Central memory CD4-positive, alpha-beta T cell (primary cell): ENCODE measurements around the gene PTCH1.

Experiments
- DNase-seq: peaks from one replicate; pipeline ENCODE4 v3.0.0; 2022

Gene PTCH1

DNA sequence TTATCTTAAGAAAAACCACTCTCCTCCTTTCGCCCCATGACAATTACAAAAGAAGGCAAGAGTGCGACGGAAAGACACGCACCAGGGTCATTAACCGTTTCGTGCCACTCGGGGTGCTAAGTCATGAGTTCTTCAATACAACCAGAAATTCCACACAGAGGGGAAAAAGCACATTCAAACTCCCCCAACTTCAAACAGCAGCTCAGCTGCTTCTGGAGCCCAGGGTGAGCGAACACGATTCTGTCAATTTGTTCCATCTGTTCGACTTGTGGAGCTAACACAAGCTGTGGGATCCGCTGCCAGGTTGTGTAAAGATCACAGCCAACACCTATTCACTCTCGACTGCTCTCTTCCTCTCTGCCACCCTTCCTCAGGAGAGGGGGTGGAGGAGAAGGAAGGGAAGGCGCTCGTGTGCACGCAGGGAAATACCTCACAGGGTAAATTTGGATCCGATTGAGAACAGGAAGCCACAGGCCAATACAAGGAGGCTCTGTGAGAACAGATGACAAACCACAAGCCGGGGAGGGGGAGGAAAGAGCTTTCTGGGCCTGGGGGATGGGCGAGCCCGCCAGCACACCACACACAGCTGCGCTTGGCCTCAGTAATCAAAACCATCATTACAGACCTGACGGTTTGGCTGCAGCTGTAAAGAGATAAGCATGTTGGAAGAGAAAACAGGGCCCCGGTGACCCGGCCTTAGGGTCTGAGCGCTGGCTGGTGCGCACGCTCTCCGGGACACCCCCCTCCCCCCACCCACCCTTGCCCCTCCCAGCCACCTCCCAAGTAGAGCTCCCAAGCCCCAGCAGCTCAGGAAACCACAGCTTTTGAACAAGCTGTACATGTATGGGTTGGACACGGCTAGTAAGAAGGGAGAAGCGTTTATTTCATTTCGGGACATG lies 54.3 kb downstream of the PTCH1 start:
- DNase-seq: peak; percentile 87

DNA sequence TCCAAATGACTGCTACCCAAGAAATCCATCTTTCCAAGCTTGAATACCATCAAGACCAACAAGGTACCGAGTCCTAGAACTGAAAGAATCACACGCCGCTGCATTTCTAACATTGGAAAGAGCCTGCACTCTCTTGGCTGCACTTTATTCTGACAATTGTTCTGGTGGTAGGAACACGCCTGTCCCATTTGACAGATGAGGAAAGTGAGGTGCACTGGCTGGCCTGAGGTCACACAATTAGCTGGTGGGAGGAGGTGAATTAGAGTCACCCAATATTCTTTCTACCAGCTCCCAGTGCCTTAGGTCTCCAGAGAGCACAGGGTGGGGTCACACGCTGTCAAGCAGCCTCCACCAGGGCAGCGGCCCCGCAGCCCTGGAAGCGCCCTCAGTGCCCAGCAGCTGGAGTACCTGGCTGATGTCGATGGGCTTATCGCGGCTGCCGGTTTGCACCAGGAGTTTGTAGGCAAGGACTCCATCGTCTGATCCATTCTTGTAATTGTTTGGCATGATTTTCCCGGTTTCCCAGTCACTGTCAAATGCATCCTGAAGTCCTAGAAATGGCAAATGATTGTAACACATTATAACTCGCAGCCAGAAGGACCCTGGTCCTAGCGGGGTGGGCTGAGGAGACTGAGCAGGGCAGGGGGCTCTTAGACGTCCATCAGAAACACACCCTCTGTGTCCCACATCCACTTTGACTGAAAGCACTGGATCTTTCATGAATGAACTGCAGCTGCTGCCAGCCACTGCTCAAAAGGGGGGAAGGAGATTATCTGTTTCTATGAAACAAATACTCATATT lies 55.1 kb downstream of the PTCH1 start:
- DNase-seq: no peak

- DNase-seq: no peak
Measured at GRCh38 chr9:95460518-95461164, 56.1 kb downstream of the PTCH1 start.

DNA sequence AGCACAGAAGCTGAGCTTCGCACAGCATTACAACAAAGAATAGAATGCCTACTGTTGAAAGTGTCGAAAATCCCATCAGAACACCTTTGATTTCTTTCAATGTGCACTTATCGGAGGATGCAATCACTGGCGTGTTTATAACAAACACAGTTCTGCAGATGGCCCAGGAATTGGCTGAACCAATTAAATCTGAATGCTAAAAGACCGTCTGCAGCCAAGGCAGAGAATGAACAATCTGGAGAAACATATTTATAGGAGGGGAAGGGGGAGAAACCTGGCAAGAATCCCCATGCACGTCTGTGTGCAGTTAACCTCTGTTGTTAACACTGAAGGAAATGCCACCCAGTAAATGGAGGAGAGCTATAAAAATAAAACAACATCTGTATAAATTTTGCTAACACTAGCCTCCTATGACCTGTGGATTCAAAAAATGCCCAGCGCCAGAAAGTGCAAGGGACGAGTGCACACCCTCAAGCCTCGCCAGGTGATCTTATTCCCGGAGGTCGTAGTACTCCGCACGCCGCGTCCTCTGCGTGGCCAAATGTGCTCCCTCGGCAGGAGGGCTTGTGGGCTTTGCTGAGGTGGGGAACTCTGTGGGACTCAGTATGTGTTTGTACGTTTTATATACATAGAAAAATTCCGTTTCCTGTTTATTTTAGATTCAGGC lies 56.8 kb downstream of the PTCH1 start:
- no peak for DNase-seq

DNA sequence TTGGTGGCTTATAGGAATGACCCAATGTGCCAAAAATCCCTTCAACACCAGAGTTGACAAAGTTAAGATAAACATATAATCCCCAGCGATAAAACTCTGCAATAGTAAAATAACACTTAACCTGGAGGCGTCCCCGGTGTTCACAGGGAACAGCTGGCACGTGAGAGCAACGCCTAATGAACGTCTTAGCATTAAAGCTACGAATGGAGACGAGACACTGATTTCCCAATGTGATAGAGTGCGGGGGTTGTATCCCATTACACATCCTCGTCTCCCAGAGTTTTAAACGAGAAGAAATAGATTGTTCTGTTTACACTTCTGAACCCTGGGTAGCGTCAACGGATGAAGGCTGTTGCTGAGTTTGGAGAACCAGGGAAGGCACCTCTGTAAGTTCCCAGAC lies 57.6 kb downstream of the PTCH1 start:
- DNase-seq: no peak

DNA sequence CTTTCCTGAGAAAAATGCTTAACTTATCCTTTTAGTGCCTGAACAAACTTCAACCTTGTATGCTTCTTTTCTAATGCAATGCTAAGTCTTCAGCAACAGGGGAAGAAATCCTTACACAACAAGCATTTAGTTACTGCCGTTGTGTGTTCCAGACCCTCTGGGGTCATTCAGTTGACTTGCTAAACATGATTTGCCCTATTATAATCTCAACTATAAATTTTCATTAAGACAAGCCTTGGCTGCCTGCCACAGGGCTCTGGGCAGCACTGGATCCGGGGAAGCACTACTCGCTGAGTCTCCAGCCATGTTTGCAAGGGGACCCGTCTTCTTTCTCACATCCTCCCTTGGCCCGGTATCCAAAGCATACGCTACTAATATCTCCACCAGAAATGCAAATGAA lies 58.1 kb downstream of the PTCH1 start:
- no peak for DNase-seq

GRCh38 chr9:95457769-95458168 lies 59.0 kb downstream of the PTCH1 start:
- no peak for DNase-seq

- DNase-seq: no peak
Measured at GRCh38 chr9:95455714-95456113, 61.1 kb downstream of the PTCH1 start.

DNA sequence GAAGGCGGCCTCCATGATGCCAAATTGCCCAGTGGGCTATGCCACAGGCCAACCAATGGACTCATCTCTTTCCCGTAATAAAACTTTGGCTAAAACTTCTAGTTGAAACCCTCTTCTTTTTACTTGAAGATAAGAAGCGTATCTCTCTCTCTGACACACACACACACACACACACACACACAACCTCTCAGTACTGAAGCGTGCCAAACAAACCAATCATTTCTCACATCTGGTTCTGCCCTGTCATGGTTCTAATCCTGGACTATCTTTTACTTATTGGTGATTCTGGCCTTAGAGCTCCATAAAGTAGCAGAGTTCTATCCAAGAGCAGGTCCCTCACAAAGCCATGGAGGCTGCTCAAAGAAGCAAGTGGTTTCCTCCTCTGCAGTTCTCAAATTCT lies 64.6 kb downstream of the PTCH1 start:
- DNase-seq: no peak

- DNase-seq: no peak
Measured at GRCh38 chr9:95451065-95451426, 65.7 kb downstream of the PTCH1 start.

GRCh38 chr9:95450171-95451064 lies 66.4 kb downstream of the PTCH1 start:
- no peak for DNase-seq

- DNase-seq: no peak
Measured at GRCh38 chr9:95449016-95449415, 67.8 kb downstream of the PTCH1 start.

GRCh38 chr9:95447660-95448420 lies 68.9 kb downstream of the PTCH1 start:
- no peak for DNase-seq

GRCh38 chr9:95446984-95447383 lies 69.8 kb downstream of the PTCH1 start:
- no peak for DNase-seq

DNA sequence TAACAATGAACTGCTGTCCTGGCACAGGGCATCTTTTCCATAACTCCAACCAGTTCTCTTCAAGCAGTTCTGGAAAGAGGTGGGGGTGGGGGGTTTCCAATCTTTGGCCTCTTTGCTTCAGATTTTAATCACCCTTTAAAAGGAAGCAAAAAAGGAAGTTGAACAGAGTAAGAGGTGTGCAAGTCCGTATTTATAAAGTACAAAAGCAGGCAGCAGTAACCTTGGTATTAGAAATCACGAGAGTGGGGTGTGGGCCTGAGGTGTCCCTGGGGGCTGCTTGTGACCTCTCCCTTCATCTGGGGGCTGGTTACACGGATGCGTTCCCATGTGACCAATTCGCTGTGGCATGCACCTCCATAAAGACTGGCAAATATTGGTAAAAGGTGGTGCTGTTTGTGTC lies 70.5 kb downstream of the PTCH1 start:
- DNase-seq: no peak

- DNase-seq: no peak
Measured at GRCh38 chr9:95444160-95444559, 72.6 kb downstream of the PTCH1 start.

DNA sequence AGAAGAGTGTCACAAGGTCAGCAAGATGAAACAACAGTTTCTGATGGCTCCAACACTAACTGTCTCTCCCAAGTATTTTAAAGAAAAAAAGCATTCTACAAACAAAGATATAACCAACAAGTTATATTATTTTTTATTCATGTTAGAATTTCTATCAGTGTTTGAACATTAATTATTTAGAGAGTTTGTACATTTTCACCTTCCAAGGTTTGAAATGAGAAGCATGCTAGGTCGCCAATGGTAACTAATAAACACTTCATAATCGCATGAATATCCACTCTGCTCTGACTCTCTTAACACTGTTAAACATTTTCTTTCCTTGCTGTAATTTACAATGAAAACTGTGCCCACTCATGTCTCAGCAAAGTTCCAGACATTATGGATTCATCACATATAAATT lies 73.5 kb downstream of the PTCH1 start:
- DNase-seq: no peak

DNA sequence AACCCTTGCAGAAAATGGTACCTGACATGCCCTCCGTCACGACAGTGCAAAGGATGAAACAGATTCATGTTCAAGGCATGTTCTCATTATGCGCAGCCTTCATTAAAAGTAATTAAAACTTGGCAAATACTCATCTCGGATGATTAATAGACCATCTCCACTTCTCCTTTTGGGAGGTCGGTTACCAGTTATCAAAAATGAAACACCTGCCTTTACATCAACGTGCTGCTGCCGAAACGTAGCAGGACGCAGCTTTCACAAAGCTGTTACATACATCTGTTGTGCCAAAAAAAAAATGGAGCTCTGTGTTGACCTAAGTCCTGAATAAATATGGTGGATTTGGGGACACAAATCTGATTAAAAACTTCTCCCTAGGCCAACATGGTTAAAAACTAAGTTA lies 75.7 kb downstream of the PTCH1 start:
- no peak for DNase-seq

- no peak for DNase-seq
Measured at GRCh38 chr9:95440447-95440846, 76.3 kb downstream of the PTCH1 start.

DNA sequence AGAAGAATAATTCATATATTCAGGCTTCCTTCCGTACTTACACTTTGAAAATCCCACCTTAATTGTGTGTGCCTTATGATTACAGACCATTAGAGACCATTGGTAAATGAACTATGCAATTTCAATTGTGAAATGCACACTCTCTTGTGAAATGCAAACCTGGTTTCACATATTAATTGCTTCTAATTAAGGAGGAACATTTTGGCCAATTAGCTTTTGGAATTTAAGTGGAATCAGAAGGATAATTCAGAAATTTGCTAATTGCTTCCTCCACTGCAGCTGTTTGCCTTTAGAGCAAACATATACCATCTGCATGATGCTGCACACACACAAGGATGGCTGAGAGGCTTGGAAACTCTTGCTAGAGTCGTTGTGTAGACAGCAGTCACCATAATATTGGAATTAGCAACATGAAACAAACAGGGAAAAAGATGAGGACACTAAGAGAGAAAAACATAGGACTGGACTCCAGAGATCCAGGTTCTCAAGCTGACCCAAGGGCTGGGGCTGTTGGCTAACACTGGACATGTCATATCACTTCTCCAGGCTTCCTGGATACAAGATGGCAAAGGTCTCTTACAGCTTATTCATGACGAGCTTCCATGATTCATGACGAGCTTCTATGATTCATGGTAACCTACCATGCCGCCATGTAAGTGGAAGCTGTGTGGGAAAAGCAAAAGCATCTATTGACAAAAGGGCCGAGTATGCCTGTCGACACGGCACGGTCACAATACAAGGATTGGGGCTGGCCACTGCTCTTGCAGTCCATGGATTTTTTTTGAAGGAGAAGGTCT lies 78.0 kb downstream of the PTCH1 start:
- no peak for DNase-seq
